HG03521 (cell line): ENCODE measurements around the gene SNX12.
A peak's percentile ranks its signal among the peaks of the same experiment; 100 is the strongest.
"Not testable (repeated sequence)": the region's sequence is repeated elsewhere in the genome, so short reads cannot be mapped to it uniquely, and the experiment has no call there.

Source experiments
- ATAC-seq: cut with Tn5 transposase; IDR thresholded peaks from one replicate; pipeline ENCODE4 v1.9.1; 2021; ENCODE audit warnings: mild to moderate bottlenecking, moderate library complexity; ENCODE audit not compliant: unreplicated experiment

The SNX12 gene

GRCh38 chrX:71095033-71095432 is 26.9 kb upstream of the SNX12 start:
- no peak for ATAC-seq

DNA sequence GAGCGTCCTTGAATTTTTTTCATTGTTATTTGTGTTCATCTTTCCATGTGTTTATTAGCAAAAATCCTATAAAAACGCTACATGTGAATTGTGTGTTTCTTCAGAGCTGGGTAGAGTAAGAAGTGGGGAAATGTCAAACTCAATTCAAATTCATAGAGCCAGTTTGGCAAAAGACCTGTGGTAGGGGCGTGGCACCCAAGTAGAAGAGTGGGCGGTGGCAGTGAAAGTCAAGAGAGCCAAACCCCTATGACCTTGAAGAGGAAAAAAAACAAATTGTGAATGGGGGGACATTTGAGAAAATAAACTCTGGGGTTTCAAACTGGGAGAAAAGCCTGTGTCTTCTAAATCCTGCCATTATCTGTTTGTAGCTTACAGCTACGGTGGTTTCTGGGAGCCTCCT is 23.1 kb upstream of the SNX12 start:
- no peak for ATAC-seq

DNA sequence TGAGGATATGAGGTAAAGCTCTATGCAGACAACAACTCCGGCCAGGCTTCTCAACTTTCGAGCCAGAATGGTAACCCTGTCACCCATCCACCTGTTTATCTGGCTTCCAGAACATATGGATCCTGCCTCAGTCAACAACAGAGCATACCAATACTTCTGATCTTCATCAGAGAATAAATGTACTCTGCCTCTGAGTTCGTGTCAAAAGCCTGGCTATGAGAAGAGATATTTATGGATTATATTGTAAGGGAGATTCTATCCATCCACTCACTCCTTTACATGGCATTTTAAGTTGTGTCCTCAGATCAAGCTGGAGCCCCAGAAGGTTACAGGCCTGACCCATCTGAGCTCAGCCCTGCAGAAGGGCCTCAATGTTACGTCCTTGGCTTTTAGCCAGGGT is 17.8 kb upstream of the SNX12 start:
- no peak for ATAC-seq

DNA sequence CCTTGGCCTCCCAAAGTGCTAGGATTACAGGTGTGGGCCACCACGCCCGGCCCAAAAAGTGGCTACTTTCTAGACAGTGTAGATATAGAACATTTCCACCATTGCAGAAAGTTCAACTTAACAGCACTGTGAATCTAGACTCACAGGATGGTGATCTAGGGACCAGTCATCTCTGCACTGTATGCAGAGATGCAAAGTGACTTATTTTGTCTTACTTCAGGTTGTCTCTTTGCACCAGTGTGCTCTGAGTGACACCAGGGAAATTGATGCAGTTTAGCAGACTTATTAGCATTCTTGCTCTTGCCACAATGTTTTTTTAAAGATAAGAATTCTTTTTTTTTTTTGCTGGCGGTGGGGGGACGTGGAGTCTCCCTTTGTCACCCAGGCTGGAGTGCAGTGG is 14.7 kb upstream of the SNX12 start:
- no peak for ATAC-seq

- ATAC-seq = no peak
Observed at GRCh38 chrX:71082124-71082647, 14.1 kb upstream of the SNX12 start.

GRCh38 chrX:71081330-71082123 is 13.4 kb upstream of the SNX12 start:
- no peak for ATAC-seq

DNA sequence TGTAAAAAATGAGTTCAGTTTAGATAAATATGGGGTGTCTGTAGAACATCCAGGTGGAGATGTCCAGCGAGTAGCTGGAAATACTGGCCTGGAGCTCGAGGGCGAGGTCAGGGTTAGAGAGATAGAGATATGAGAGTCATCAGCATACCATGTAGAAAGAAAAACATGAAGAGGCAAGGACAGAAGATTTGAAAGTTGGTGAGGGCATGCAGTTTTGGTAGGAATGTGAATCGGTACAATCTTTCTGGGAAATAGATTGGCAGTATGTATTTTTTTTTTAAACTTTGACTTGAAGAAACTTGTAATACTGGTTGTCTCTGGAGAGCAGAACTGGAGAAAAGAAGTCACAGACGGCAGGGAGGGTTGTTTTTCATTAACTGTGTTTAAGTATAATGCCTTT is 2.4 kb upstream of the SNX12 start:
- no peak for ATAC-seq

DNA sequence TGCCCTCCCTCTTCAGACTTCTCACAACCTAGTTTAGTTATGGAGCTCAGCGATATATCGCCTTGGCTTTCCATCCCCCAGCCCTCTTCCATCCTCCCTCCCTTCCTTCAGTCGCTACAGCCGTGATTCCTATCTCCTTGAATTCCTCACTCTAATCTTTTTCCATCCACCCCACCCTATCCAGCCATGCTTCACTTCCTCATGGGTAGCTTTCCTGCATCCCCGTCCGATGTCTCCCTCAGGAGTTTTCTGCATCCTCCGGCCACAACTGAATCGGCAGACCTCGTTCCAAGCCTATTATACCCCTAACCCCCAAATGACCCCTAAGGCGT is 456 bp downstream of the SNX12 start:
- no peak for ATAC-seq

GRCh38 chrX:71067089-71067488 is 1.0 kb downstream of the SNX12 start:
- ATAC-seq = no peak

- no peak for ATAC-seq
Observed at GRCh38 chrX:71060127-71060526, 8.0 kb downstream of the SNX12 start.

DNA sequence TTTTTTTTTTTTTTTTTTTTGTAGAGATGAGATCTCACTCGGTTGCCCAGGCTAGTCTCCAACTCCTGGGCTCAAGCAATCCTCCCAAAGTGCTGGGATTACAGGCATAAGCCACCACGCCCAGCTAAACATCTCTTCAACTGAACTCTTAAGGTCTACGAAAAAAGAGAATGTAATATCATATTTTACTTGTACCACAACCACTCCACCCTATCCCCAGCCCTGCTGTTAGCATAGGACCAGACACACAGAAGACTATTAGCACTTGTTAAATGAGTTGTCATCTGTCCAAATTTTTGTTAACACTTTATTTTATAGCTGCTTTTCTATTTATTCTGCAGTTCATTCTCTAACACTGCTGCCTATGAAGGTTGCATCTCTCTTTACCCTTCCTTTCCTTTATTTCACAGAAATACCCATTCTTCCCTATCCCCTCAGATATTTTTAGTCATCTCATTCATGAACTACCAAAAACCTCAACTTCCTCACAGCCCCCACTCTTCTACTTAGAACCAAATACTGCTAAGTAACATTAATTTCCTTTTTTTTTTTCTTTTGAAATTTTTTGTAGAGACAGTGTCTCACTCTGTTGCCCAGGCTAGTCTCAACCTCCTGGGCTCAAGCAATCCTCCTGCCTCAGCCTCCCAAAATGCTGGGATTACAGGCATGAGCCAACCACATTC is 10.1 kb downstream of the SNX12 start:
- ATAC-seq = no peak

DNA sequence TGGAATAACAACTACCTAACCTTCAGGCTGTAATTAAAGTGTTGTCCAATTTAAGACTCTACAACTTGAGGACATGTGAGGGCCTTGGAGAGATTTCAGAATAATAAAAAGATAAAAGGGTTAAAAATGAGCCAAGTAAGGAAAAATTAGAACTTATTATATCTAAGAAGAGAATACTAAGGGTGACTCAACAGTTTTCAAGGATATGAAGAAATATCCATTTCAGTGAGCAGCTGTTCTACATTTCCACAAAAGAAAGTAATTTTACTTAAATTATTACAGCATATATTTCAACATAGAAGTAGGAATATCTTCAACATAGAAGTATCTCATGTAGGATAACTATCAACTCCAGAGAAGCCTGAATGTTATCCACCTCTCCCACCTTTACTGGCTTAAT is 11.3 kb downstream of the SNX12 start:
- ATAC-seq = no peak

DNA sequence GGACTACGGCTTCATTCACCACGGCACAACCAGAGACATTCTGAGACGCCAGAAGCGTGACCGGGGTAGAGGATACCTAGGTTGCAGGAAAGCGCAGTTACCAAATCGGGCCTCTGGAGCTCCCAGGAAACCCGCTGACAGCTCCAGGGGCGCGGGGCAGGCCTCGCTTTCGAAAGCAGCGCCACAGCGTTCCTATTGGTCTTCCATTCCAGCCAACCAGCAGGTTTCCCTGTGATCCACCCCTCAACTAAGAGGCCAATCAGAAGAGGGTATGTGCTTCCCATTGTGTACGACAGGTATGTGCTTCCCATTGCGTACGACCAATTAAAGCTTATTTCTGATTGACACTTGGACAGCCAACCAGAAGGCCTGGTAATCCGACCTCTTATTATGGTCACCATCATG is 14.9 kb downstream of the SNX12 start:
- ATAC-seq = peak; percentile 93

DNA sequence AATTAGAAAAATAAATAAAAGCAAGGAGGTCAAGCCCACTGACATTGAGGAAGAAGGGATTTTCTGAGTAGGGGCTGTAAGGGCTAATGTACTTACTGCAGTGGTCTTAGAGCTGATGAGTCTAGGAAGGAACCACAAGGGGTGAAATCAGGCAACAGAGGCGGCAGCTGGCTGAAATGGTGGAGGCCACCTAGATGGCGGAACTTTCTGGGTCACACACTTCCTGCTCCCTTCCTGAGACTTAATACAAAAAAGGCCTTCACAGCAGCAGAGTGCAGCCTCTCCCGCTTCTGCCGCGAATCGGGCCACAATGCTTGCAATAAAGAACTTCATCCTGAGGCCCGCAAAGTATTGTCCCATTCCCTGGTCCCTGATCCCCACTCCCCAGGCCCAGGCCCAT is 15.4 kb downstream of the SNX12 start:
- ATAC-seq = peak; percentile 20

DNA sequence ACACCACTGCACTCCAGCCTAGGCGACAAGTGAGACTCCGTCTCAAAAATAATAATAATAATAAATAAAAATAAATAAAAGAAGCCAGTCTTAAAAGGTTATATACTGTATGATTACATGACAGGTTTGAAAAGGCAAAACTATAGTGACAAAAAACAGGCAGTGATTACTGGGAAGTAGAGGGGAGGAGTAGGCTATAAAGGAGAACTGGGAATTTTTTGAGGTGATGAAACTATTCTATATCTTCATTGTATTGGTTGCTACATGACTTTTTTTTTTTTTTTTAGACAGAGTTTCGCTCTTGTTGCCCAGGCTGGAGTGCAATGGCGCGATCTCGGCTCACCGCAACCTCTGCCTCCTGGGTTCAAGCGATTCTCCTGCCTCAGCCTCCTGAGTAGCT is 20.2 kb downstream of the SNX12 start:
- not testable (repeated sequence) for ATAC-seq

DNA sequence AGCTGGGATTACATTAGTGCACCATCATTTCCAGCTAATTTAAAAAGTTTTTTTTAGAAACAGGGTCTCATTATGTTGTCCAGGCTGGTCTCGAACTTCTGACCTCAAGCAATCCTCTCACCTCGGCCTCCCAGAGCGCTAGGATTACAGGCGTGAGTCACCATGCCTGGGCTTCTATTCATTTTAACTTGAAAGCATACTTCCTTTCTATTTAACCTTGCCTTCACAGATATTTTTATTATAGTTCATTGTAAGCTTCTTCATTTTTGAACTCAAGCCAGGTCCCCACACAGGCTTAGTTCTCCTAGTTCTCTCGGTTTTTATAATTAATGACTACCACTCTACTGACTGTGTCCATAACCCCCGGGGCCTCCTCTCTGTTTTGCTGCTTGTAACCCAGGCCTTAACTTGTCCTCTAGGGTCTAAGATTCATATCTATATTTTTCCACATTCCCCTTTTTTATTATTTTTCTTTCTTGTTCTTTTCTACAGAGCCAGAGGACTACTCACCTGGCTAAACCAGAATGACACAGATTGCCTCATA is 50.7 kb downstream of the SNX12 start:
- ATAC-seq = no peak
